ENCODE data around the gene WWOX.

The WWOX gene

GRCh38 chr16:78235168-78235800 is 135.8 kb downstream of the WWOX start:
- DNase-seq, result no peak

GRCh38 chr16:78235876-78236275 is 136.4 kb downstream of the WWOX start:
- DNase-seq, result no peak

- no peak for DNase-seq
Measured at GRCh38 chr16:78237841-78238240, 138.4 kb downstream of the WWOX start.

GRCh38 chr16:78240459-78241222 is 141.2 kb downstream of the WWOX start:
- no peak for DNase-seq

GRCh38 chr16:78242239-78242630 is 142.8 kb downstream of the WWOX start:
- DNase-seq, result no peak

- DNase-seq, result no peak
Measured at GRCh38 chr16:78244131-78244895, 144.9 kb downstream of the WWOX start.

GRCh38 chr16:78246559-78246958 is 147.1 kb downstream of the WWOX start:
- no peak for DNase-seq

GRCh38 chr16:78249056-78249455 is 149.6 kb downstream of the WWOX start:
- DNase-seq, result no peak

- no peak for DNase-seq
Measured at GRCh38 chr16:78249832-78250231, 150.4 kb downstream of the WWOX start.

GRCh38 chr16:78251115-78251514 is 151.7 kb downstream of the WWOX start:
- no peak for DNase-seq

GRCh38 chr16:78252757-78253156 is 153.3 kb downstream of the WWOX start:
- no peak for DNase-seq

GRCh38 chr16:78254841-78255240 is 155.4 kb downstream of the WWOX start:
- no peak for DNase-seq

- no peak for DNase-seq
Measured at GRCh38 chr16:78256686-78257375, 157.4 kb downstream of the WWOX start.

- DNase-seq, result no peak
Measured at GRCh38 chr16:78257376-78257728, 157.9 kb downstream of the WWOX start.

GRCh38 chr16:78258375-78259065 is 159.1 kb downstream of the WWOX start:
- DNase-seq, result no peak

- DNase-seq, result no peak
Measured at GRCh38 chr16:78259873-78260272, 160.4 kb downstream of the WWOX start.

- DNase-seq, result no peak
Measured at GRCh38 chr16:78264642-78265041, 165.2 kb downstream of the WWOX start.

- no peak for DNase-seq
Measured at GRCh38 chr16:78269256-78269655, 169.8 kb downstream of the WWOX start.

GRCh38 chr16:78271981-78272380 is 172.5 kb downstream of the WWOX start:
- no peak for DNase-seq

GRCh38 chr16:78274771-78275170 is 175.3 kb downstream of the WWOX start:
- no peak for DNase-seq

- no peak for DNase-seq
Measured at GRCh38 chr16:78275420-78275819, 176.0 kb downstream of the WWOX start.

- DNase-seq, result no peak
Measured at GRCh38 chr16:78277321-78278055, 178.0 kb downstream of the WWOX start.

Measured in DMS79 (cell line).